ENCODE measurements around the gene ESF1. TPM values are rescaled to one million over a fixed set of nuclear protein-coding genes. Genes with fewer than 3 reads are reported as not detected.

ESF1 gene
- total and polyA plus RNA-seq, 2 experiments from 2014 or later: 6.8 to 9.3 TPM

- no peaks in the 10 kb centered on the region for H3K27me3 ChIP-seq
- H3K9me3 ChIP-seq (ENCODE audit: low read depth): no peaks in the 10 kb centered on the region
- no peak overlapping the region for H3K27ac ChIP-seq
- H3K36me3 ChIP-seq (replicated peaks; ENCODE audit: insufficient read depth, low read depth): no peaks in the 10 kb centered on the region
- 93% methylated on average over 5 of the region's 5 CpGs for WGBS (ENCODE audit: low lambda C conversion rate, missing lambda C conversion rate)
- no peak overlapping the region for H3K4me2 ChIP-seq
- H2AFZ ChIP-seq: no peak overlapping the region
- no peak overlapping the region for H3K4me3 ChIP-seq
- no peaks in the 10 kb centered on the region for H3K79me2 ChIP-seq
- H4K20me1 ChIP-seq (ENCODE audit: insufficient read depth, poor library complexity, severe bottlenecking): no peaks in the 10 kb centered on the region
- no peaks in the 10 kb centered on the region for H3K4me1 ChIP-seq (ENCODE audit: insufficient read depth)
- no peak for DNase-seq (ENCODE audit: low spot score)
- TF ChIP-seq, protein P1, sequence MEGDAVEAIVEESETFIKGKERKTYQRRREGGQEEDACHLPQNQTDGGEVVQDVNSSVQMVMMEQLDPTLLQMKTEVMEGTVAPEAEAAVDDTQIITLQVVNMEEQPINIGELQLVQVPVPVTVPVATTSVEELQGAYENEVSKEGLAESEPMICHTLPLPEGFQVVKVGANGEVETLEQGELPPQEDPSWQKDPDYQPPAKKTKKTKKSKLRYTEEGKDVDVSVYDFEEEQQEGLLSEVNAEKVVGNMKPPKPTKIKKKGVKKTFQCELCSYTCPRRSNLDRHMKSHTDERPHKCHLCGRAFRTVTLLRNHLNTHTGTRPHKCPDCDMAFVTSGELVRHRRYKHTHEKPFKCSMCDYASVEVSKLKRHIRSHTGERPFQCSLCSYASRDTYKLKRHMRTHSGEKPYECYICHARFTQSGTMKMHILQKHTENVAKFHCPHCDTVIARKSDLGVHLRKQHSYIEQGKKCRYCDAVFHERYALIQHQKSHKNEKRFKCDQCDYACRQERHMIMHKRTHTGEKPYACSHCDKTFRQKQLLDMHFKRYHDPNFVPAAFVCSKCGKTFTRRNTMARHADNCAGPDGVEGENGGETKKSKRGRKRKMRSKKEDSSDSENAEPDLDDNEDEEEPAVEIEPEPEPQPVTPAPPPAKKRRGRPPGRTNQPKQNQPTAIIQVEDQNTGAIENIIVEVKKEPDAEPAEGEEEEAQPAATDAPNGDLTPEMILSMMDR (IDR thresholded peaks at IDR 0.05; ENCODE audit: poor library complexity): no peak
- TF ChIP-seq EZH2phosphoT487 (IDR thresholded peaks at IDR 0.05; ENCODE audit: low read depth, severe bottlenecking, unreplicated experiment): no peak
- no peak for TF ChIP-seq EZH2 (IDR thresholded peaks at IDR 0.05; ENCODE audit: borderline replicate concordance)
- no peaks in the 10 kb centered on the region for H3K9me2 ChIP-seq (replicated peaks; ENCODE audit: insufficient read depth)
Measured at GRCh38 chr20:13755809-13756208, 28.9 kb downstream of the ESF1 start.

DNA sequence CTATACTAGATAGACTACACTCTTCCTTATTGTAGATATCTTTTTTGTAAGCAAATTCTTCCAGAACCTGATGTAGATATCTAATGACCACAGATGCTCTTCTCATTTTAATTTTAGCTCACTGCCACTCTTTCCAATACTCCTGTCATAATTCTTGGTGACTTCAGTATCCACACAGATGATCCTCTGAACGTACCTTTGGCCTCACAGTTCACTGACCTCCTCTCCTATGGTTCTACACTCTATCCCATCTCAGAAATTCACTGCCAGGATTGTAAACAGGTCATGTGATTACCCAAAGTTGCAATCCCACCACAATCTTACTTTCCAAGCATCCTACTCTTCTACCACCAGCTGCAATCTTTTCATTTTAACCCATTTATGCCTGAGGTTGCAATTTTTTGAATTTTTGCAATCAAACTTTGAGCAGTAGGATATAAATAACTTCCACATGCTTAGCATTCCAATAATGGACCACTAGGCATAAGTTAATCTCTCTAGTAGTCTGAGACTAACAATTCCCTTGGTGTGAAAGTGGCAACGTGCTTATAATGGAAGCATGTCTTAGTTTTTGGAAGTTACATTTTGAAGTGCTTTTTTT lies 31.2 kb downstream of the ESF1 start:
- no peaks in the 10 kb centered on the region for H4K20me1 ChIP-seq (ENCODE audit: insufficient read depth, poor library complexity, severe bottlenecking)
- TF ChIP-seq EZH2phosphoT487 (IDR thresholded peaks at IDR 0.05; ENCODE audit: low read depth, severe bottlenecking, unreplicated experiment) (no peak), EZH2 (IDR thresholded peaks at IDR 0.05; ENCODE audit: borderline replicate concordance) (no peak)
- TF ChIP-seq, protein P1 (IDR thresholded peaks at IDR 0.05; ENCODE audit: poor library complexity): no peak
- no peak overlapping the region for H3K4me3 ChIP-seq
- H3K4me1 ChIP-seq (ENCODE audit: insufficient read depth): no peaks in the 10 kb centered on the region
- H3K27me3 ChIP-seq: no peaks in the 10 kb centered on the region
- no peak overlapping the region for H3K4me2 ChIP-seq
- H3K27ac ChIP-seq: no peak overlapping the region
- no peak overlapping the region for H2AFZ ChIP-seq
- no peaks in the 10 kb centered on the region for H3K36me3 ChIP-seq (replicated peaks; ENCODE audit: insufficient read depth, low read depth)
- H3K79me2 ChIP-seq: no peaks in the 10 kb centered on the region
- DNase-seq (ENCODE audit: low spot score): no peak
- no peaks in the 10 kb centered on the region for H3K9me3 ChIP-seq (ENCODE audit: low read depth)
- H3K9me2 ChIP-seq (replicated peaks; ENCODE audit: insufficient read depth): no peaks in the 10 kb centered on the region
- whole genome bisulfite sequencing (ENCODE audit: low lambda C conversion rate, missing lambda C conversion rate): 86% methylated on average over 2 of the region's 2 CpGs

- Histone ChIP-seq H3K4me2 (no peak overlapping the region), H3K4me3 (no peak overlapping the region), H3K4me1 (ENCODE audit: insufficient read depth) (no peaks in the 10 kb centered on the region), H3K9me2 (replicated peaks; ENCODE audit: insufficient read depth) (no peaks in the 10 kb centered on the region), H4K20me1 (ENCODE audit: insufficient read depth, poor library complexity, severe bottlenecking) (no peaks in the 10 kb centered on the region), H3K27ac (no peak overlapping the region), H3K79me2 (no peaks in the 10 kb centered on the region), H3K9me3 (ENCODE audit: low read depth) (no peaks in the 10 kb centered on the region), H3K27me3 (no peaks in the 10 kb centered on the region), H2AFZ (no peak overlapping the region), H3K36me3 (replicated peaks; ENCODE audit: insufficient read depth, low read depth) (no peaks in the 10 kb centered on the region)
- 100% methylated on average over 3 of the region's 3 CpGs for WGBS (ENCODE audit: low lambda C conversion rate, missing lambda C conversion rate)
- TF ChIP-seq, protein P1 (IDR thresholded peaks at IDR 0.05; ENCODE audit: poor library complexity): no peak
- no peak for TF ChIP-seq EZH2 (IDR thresholded peaks at IDR 0.05; ENCODE audit: borderline replicate concordance)
- TF ChIP-seq EZH2phosphoT487 (IDR thresholded peaks at IDR 0.05; ENCODE audit: low read depth, severe bottlenecking, unreplicated experiment): no peak
- DNase-seq (ENCODE audit: low spot score): no peak
Measured at GRCh38 chr20:13749811-13750210, 34.9 kb downstream of the ESF1 start.
